ENCODE data around the gene PHKA1.
"Not testable (repeated sequence)": the region's sequence is repeated elsewhere in the genome, so short reads cannot be mapped to it uniquely, and the experiment has no call there.

The PHKA1 gene

GRCh38 chrX:72568406-72569092, 145.6 kb downstream of the PHKA1 start:
- no peak for DNase-seq

DNA sequence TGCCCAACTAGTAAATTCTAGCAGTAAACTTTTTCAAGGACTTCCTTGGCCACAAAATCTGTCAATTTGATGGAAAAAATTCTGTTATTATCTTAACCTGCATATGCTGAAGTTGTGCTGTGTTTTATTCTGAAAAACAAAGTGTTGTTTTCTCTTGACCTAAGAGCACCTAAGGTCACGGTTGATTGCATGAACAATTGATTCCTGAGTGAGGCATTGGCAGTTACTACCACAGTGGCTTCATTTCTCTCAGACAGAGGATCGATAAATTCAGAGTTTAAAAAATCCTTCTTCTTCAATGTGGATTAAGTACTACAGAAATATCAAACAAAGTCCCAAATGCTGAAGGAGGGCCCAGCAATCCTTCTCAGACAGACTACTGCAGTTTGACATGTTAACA, 147.7 kb downstream of the PHKA1 start:
- DNase-seq, result no peak

- DNase-seq, result not testable (repeated sequence)
These were observed 154.5 kb downstream of the PHKA1 start for GRCh38 chrX:72559655-72560054.

GRCh38 chrX:72554448-72555140, 159.5 kb downstream of the PHKA1 start:
- DNase-seq, result no peak

DNA sequence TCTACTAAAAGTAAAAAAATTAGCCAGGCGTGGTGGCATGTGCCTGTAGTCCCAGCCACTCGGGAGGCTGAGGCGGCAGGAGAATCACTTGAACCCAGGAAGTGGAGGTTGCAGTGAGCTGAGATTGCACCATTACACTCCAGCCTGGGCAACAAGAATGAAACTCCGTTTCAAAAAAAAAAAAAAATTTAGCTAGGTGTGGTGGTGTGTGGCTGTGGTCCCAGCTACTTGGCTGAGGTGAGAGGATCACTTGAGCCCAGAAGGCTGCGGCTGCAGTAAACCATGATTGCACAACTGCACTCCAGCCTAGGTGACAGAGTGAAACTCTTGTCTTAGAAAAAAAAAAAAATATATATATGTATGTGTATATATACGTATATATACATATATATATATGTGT, 161.7 kb downstream of the PHKA1 start:
- not testable (repeated sequence) for DNase-seq

DNA sequence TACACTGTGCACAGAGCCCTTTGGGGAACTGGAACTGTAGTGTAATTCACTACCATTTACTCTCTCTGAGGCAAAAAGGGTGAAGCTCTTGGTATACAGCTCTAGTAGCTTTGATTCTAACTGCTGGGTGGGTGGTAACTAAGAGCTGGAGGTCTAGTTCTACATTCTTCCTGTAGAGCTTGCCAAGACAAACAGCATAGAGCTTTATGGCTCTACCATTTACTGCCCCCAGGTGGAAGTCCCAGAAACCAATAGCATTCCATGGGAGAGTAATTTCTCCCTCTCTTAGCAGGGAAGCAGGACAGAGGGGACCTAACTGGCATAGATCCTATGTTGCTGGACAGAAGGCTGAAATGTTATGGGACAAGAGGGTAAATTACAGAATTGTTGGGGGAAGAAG, 168.1 kb downstream of the PHKA1 start:
- DNase-seq, result no peak

DNA sequence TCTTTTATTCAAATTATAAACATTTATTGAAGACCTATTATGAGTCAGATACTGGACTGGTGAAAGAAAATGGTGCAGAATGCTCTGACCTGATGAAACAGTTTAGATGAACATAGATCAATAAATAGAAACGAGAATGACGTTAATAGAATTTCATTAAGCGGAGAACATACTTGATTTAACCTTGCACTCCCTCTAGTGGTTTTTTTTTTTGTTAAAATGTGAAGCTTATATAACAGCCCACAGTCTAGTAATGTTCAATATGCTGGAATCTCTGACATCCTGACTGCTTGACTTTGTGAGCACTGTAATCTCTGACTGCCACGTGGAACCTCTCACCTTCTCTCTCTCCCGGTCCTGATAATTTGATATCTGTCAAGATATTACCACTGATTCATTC, 173.8 kb downstream of the PHKA1 start:
- DNase-seq, result no peak

GRCh38 chrX:72539822-72540221, 174.3 kb downstream of the PHKA1 start:
- DNase-seq, result no peak

DNA sequence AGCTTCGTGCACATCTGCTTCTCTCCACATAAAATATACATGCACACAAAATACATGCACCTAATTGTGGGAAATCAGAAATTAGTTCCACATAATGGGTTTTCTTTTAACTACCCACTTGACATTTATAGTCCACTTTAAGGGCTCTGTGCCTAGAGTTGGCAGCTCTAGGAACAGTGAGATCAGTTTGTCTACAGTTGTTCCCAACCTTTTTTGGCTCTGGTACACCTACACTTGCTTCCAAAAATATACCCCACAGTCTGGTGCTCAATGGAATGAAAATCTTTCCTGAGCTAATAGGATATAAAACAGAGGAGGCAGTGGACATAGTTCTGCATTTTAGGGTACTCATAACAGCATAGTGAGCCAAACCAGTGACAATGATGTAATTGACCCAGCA, 177.6 kb downstream of the PHKA1 start:
- DNase-seq, result no peak

DNA sequence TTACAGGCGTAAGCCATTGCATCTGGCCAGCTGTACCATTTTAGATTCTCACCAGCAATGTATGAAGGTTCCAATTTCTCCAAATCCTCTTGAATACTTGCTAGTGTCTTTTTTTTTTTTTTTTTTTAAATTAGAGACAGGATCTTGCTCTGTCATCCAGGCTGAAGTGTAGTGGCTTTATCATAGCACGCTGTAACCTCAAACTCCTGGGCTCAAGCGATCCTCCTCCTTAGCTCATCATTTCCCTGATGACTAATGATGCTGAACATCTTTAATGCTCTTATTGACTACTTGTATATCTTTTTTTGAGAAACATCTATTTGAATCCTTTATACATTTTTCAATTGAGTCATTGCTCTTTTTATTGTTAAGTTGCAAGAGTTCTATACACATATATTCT, 181.7 kb downstream of the PHKA1 start:
- no peak for DNase-seq
